ENCODE results near the gene AIFM1.

Gene AIFM1

GRCh38 chrX:130165703-130166502, at the start of gene AIFM1:
TSS of gene AIFM1 (minus strand) at chrX:130165841. CDS start at chrX:130165656, 185 bp downstream.
- POLR2A ChIA-PET (ENCODE audit: low non-redundant PET) = interaction anchor here (0.6 kb wide), 1 partner anchor 17 kb away, joined by 4 read pairs; no protein-coding TSS in a partner anchor
- H3K27ac ChIP-seq = peak within 1 kb of the TSS; percentile 91
- peak; percentile 84 for DNase-seq (ENCODE audit: low spot score)
- CTCF ChIA-PET = interaction anchor here (0.7 kb wide), 1 partner anchor 86 kb away, joined by 4 read pairs; no protein-coding TSS in a partner anchor
- no peak for TF ChIP-seq CTCF (conservative IDR thresholded peaks at IDR 0.05; ENCODE audit: low read depth)

GRCh38 chrX:130213376-130213775, 47.7 kb upstream of the AIFM1 start:
- ChIA-PET POLR2A (ENCODE audit: low non-redundant PET) (no interaction called here), CTCF (no interaction called here)
- DNase-seq (ENCODE audit: low spot score) = no peak
- H3K27ac ChIP-seq = no peak overlapping the region
- no peak for TF ChIP-seq CTCF (conservative IDR thresholded peaks at IDR 0.05; ENCODE audit: low read depth)

GRCh38 chrX:130212371-130212770, 46.7 kb upstream of the AIFM1 start:
- DNase-seq (ENCODE audit: low spot score) = no peak
- H3K27ac ChIP-seq = no peak overlapping the region
- ChIA-PET POLR2A (ENCODE audit: low non-redundant PET) (no interaction called here), CTCF (no interaction called here)
- no peak for TF ChIP-seq CTCF (conservative IDR thresholded peaks at IDR 0.05; ENCODE audit: low read depth)

GRCh38 chrX:130211415-130212186, 46.0 kb upstream of the AIFM1 start:
- DNase-seq (ENCODE audit: low spot score) = no peak
- TF ChIP-seq CTCF (conservative IDR thresholded peaks at IDR 0.05; ENCODE audit: low read depth) = no peak
- ChIA-PET CTCF (interaction anchor here (0.6 kb wide), 1 partner anchor 366 kb away, joined by 3 read pairs; no protein-coding TSS in a partner anchor), POLR2A (ENCODE audit: low non-redundant PET) (no interaction called here)
- H3K27ac ChIP-seq = no peak overlapping the region

GRCh38 chrX:130204647-130205046, 39.0 kb upstream of the AIFM1 start:
- no peak for TF ChIP-seq CTCF (conservative IDR thresholded peaks at IDR 0.05; ENCODE audit: low read depth)
- H3K27ac ChIP-seq = no peak overlapping the region
- ChIA-PET POLR2A (ENCODE audit: low non-redundant PET) (no interaction called here), CTCF (no interaction called here)
- no peak for DNase-seq (ENCODE audit: low spot score)

GRCh38 chrX:130197464-130197863, 31.8 kb upstream of the AIFM1 start:
- DNase-seq (ENCODE audit: low spot score) = no peak
- ChIA-PET POLR2A (ENCODE audit: low non-redundant PET) (no interaction called here), CTCF (interaction anchor here (0.6 kb wide), 1 partner anchor 202 kb away, joined by 4 read pairs; no protein-coding TSS in a partner anchor)
- no peak for TF ChIP-seq CTCF (conservative IDR thresholded peaks at IDR 0.05; ENCODE audit: low read depth)
- H3K27ac ChIP-seq = no peak overlapping the region

Data from RWPE1 (cell line).